SH-SY5Y (cell line): ENCODE measurements around the gene RNF123.

Experiments used
- GATA2 ChIP-seq: IDR thresholded peaks from 2 replicates; pipeline ENCODE4 v1.6.1; 2011; ENCODE audit warnings: mild to moderate bottlenecking, low read depth, low read length
- GATA3 ChIP-seq: IDR thresholded peaks from 2 replicates; pipeline ENCODE4 v1.6.1; 2011; ENCODE audit warnings: low read depth, mild to moderate bottlenecking, low read length, moderate library complexity

Gene RNF123

DNA sequence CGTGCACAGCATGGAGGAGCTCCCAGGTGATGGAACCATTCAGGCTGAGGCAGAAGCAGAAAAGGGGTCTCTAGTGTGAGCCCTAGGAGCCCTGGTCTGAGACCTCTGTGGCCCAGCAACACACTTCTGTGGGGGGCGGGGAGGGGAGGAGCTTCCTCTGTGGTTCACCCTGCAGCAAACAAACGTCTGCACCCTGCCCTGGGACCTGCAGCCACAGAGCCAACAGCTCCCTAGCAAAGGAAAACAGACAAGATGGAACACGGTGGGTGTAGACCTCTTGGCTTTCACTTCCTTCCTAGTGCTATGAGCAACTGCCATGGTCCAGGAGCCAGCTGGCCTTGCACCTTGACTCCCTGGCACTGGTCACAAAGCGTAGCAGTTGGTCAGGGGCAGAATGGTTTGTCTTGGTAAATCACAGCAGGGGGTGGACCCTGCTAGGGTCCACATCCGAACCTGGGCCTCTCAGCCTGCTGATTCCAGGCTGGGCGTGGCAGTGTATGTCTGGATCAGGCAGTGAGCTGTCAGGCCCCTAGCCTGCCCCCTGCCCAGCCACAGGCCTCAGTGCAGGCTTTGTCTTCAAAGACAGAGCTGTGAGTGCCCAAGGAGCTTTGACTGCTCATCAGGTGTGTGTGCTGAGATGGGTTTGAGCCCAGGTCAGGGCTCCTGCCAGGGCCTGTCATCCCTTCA, 23.4 kb downstream of the RNF123 start:
- TF ChIP-seq GATA2 (no peak), GATA3 (no peak)

DNA sequence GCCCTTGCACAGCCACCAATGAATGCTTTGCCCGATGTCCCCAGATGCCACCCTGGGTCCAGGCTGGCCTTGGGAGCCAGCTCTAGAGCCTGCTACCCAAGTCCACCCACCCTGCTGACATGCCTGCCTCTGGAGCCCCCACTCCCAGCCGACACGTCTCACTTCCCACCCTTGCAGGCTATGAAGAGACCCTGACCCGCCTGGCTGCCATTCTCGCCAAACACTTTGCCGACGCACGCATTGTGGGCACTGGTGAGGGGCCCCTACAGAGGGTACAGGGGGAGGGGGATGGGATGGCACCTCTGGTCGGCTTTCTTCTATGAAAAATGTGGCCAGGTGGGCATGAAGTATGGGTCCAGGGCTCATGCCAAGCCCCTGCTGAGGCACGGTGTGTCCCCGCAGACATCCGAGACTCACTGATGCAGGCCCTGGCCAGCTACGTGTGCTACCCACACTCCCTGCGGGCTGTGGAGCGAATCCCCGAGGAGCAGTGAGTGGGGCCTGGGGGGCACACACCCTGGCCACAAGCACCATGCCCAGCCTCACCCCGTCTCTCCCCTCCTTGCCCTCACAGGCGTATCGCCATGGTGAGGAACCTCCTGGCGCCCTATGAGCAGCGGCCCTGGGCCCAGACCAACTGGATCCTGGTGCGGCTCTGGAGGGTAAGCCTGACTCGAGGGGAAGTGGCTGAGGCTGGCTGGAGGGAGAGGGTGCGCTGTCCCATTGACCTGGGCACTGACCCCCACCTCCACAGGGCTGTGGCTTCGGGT, 24.2 kb downstream of the RNF123 start:
- no peak for TF ChIP-seq GATA2
- no peak for TF ChIP-seq GATA3

DNA sequence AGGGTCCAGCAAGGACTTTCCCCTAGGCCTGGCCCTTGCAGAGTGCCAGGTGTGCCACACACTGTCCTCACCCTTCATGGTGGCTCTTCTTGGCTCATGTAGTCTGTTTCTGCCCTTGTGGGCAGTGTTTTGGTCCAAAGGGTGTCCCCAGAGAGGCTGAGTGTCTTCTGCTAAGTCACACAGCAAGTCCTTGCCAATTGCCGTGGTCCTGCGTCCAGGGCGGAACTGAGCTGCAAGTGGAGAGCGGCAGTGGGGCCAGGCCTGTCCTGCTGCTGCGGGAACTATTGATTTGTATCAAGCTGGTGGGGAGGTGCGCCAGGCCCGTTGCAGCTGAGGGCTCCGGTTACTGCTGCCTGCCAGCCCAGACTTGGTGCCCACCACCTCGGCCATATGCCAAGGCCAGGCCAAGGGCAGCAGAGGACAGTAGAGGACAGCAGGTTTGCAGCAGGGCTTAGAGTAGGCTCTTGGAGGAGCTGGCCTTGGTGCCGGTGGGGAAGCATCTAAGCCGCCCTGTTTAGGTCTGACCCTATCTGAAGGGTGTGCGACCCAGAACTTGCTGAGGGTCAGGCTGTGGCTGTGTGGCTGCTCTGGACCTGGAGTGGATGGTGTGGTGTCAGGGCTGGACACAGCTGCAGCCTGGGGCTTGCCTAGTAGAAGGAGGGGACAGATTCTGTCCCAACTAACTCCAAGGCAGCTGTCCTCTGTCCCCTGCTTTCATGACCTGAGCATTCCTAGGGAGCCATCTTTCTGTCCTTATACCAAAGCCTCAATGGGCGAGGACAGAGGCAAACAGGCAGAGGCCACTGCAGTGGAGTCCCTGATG, 25.6 kb downstream of the RNF123 start:
- no peak for TF ChIP-seq GATA2
- no peak for TF ChIP-seq GATA3

DNA sequence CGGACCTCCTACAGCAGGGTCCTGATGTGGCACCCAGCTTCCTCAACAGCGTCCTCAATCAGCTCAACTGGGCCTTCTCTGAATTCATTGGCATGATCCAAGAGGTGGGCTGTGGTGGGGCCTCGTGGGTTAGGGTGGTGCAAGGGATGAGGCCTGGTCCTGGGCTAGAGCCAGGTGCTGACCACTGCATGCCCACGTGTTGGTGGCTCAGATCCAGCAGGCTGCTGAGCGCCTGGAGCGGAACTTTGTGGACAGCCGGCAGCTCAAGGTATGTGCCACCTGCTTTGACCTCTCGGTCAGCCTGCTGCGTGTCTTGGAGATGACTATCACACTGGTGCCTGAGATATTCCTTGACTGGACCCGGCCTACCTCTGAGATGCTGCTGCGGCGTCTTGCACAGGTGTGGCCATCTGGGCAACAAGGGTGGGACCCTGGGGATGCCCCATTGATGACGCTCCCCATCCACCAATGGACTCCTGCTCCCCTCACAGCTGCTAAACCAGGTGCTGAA, 26.3 kb downstream of the RNF123 start:
- TF ChIP-seq GATA3 (no peak), GATA2 (no peak)

DNA sequence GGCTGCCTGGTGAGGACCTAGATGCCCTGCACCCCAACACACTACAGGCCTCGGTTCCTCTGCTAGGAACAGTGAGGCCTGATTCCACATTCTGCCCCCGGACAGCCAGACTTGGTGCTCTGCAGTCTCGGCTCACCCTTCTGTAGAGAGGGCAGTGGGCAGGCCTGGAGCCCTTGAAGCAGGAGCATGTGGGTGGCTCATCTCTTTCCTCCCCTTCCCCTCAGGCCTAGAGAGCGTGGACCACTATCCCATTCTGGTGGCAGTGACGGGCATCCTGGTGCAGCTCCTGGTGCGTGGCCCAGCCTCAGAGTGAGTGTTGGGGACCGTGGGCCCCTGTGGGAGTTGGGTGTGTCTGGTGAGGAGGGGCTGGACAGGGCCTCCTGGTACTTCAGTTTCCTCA, 26.8 kb downstream of the RNF123 start:
- TF ChIP-seq GATA2 (no peak), GATA3 (no peak)

DNA sequence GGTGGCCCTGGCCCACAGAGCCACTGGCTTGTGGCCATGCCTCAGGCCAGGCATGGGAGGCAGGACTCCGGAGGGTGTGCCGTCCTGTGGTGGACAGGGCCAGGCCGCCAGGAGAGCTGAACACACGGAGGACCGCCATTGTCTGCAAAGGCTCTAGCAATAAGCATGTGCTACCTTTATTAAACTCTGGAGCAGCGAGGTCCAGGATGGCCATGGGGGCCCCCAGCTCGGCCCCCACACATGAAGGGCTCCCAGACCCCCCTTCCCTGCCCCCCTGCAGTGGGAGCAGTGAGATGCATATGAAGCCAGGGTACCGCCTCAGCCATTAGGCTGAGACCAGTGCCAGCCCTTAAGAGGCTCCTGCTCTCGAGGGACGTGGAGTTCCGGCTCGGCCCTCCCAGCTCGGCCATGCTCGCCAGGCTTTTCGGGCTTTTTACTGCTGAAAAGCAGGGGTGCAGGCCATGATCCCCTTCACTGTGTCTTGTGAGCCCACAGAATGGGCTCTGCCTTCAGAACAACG, 27.4 kb downstream of the RNF123 start:
- TF ChIP-seq GATA3 (no peak), GATA2 (no peak)

DNA sequence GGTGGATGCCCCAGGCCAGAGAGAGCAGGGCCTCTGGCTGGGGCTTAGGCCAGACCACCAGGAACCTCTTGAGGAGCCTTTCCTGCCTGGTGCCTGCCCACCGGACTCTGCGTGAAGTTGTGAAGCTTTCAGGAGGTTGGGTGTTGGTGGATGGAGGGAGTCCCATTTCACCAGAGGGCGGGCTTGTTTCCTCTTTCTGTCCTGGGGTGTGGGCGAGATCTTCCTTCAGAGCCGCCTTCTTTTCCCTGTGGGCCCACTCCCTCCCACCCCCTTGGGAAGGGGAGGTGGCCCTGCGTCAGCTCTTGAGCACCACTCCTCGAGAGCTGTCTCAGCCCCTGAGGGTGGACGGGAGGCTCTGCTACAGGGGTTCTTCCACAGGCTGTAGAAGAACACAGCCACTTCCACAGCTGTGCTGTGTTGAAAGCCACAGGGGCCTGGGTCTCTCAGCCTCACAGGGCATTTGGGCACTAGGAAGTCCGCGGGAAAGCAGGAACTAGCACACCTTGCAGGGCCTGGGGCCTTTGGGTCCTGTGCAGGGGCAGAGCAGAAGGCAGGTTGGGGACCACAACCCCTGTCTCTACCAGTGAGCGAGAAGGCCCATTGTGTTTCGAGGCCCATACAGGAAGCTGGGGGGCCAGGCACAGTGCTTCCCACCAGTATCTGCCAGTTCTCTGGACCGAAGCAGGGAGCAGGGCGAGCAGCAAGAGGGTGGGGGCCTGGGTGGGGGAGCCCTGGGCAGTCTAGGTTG, 28.0 kb downstream of the RNF123 start:
- TF ChIP-seq GATA3 (no peak), GATA2 (no peak)

DNA sequence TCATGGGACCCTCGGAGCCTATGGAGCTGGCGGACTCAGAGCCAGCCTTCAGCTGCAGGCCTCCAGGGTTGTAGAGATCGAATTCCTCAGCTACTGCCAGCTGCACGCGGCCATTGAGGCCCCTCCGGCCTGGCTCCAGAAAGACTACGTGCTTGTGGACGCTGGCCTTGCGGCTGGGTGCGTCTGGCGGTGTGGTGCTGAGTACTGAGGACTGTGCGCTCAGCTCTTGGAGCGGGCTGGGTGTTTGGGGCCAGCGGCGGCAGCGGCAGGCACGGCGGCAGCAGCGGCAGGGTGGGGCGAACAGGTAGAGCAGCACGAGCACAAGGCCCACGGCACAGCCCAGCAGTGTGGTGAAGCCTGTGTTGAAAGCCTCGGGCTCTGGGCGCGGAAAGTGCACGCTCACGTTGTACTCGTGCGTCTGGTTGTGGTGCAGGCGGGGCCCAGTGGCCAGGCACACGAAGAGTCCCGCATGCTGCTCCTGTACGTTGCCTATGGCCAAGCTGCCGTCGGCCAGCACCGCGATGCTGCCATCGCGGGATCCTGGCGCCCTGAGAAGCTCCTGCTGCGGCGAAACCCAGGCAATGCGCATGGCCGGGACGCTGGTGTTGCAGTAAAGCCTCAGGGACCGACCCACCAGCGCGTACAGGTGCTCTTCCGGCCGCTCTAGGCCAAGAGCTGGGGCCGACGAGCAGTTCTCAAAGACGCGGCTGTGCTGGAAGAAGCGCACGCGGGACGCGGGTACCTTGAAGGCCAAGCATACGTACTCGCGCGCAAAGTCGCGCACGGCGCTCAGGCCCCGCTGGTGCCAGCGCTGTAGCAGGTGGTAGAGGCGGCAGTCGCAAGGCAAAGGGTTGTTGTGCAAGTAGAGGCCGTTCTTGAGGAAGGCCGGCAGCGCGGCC, 28.9 kb downstream of the RNF123 start:
- TF ChIP-seq GATA2 (no peak), GATA3 (no peak)

DNA sequence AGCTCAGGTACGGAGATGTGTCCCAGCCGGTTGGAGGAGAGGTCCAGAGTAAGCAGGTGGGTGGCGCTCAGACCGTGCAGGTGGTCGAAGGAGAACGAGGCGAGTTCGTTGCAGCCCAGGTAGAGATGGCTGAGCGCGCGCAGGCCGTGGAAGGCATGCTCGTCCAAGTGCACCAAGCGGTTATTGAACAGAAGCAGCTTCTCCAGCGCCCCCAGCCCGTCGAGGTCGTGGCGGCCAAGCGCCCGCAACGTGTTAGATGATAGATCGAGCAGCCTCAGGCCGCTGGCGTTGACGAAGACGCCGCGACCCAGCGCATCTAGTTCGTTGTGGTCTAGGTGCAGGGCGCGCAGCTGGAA, 29.5 kb downstream of the RNF123 start:
- TF ChIP-seq GATA2 (no peak), GATA3 (no peak)

DNA sequence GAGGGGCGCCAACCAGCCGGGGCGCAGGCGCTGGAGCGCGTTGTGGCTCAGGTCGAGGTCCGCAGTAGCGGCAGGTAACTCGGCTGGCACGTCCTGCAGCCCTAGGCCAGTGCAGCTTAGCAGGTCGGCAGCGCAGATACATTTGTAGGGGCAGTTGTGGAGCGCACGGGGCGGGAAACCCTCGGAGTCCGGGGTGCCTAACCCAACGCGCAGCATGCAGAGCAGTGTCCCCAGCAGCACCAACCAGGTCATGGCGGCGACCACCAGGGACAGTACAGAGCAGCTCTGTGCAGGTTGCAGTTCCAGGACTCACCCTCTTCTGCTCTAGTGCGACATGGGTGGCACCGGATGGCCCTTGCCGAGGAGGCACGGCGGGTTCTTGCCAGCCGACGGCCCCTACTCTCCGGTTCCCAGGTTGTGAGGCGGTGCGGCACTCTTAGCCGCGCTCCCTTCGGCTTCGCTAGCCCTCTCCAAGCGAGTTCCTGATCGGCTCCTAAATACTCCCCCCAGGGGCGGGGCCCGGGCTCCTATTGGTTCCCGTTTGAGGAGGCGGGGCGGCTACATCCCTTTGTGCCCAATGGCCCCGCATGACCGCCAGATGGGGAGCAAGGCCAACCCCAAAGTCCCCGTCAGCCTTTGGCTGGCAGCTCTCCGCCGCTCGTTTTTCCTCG, 30.0 kb downstream of the RNF123 start, which contains the start of gene AMIGO3:
Gene AMIGO3 (minus strand): TSS at position 471 of the 671 bp plus-strand sequence. CDS start 219 bp downstream, at position 252.
- no peak for TF ChIP-seq GATA2
- TF ChIP-seq GATA3 = no peak

DNA sequence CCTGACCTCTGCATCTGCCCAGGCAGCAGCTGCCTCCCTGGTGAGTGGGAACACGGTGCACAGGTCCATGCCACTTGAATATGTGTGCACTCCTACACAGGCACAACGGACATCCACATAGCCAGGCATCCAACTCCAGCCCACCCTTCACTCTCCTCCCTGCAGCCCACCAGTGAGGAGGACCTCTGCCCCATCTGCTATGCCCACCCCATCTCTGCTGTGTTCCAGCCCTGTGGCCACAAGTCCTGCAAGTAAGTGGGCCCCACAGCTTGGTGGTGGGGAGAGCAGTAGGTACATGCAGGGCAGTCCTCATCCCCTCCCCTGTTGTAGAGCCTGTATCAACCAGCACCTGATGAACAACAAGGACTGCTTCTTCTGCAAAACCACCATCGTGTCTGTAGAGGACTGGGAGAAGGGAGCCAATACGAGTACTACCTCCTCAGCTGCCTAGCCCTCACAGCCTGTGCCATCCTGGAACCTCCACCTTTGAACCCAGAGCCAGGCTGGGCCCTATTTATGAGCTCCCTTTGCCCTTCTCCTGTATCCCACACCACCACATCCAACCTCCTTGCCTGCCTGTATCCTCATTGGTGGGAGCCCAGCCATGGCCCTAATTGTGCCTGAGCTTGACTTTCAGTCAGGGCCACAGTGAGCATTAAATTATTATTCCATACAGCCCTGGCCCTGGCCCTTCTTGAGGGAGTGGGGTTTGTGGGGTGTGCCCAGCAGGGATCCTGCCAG, 31.7 kb downstream of the RNF123 start:
- TF ChIP-seq GATA2 = no peak
- no peak for TF ChIP-seq GATA3

DNA sequence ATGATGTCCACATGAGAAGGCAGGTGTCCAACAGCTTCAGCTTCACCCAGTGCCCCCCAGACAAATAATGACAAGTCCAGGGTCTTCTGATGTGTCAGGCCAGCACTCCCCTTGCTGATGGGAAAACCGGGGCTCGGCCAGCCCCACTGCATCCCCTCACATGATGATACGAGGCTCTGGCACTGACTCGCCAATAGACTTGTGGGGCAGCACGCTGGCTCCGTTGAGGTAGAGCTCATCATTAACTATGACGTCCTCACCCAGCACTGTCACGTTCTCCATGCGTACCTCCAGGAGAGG, 32.2 kb downstream of the RNF123 start:
- TF ChIP-seq GATA3 = no peak
- TF ChIP-seq GATA2 = no peak
